CD4-positive, alpha-beta T cell treated with Interleukin-4 for 1 hour (primary cell): Measurements from ENCODE around the gene RNASE1.
"Not testable (repeated sequence)": the region's sequence is repeated elsewhere in the genome, so short reads cannot be mapped to it uniquely, and the experiment has no call there.

Source experiments
- DNase-seq, 2 donors: peaks; one replicate each; pipeline ENCODE4 v3.0.0-alpha.2; 2020 to 2022

Gene RNASE1

GRCh38 chr14:20802341-20803084, at the start of gene RNASE1:
RNASE1 (minus strand) TSS chr14:20802844; CDS start chr14:20802068, 776 bp downstream.
- DNase-seq = no peak

- no peak for DNase-seq
Observed at GRCh38 chr14:20848955-20849570, 46.4 kb upstream of the RNASE1 start.

- no peak for DNase-seq
Observed at GRCh38 chr14:20848316-20848954, 45.8 kb upstream of the RNASE1 start.

- DNase-seq = no peak
Observed at GRCh38 chr14:20846560-20846959, 43.9 kb upstream of the RNASE1 start.

- DNase-seq = no peak
Observed at GRCh38 chr14:20841096-20841495, 38.5 kb upstream of the RNASE1 start.

GRCh38 chr14:20837831-20838230, 35.2 kb upstream of the RNASE1 start:
- DNase-seq = no peak

GRCh38 chr14:20836668-20837338, 34.2 kb upstream of the RNASE1 start:
- no peak for DNase-seq

- no peak for DNase-seq
Observed at GRCh38 chr14:20834899-20835298, 32.3 kb upstream of the RNASE1 start.

- DNase-seq = no peak
Observed at GRCh38 chr14:20830831-20831230, 28.2 kb upstream of the RNASE1 start.

- DNase-seq = not testable (repeated sequence)
Observed at GRCh38 chr14:20828024-20828694, 25.5 kb upstream of the RNASE1 start.

- DNase-seq = no peak
Observed at GRCh38 chr14:20827326-20827725, 24.7 kb upstream of the RNASE1 start.

GRCh38 chr14:20826666-20827065, 24.0 kb upstream of the RNASE1 start:
- not testable (repeated sequence) for DNase-seq

GRCh38 chr14:20823859-20824258, 21.2 kb upstream of the RNASE1 start:
- DNase-seq = no peak

- peak in 1 of 2 donors; percentile 31 for DNase-seq
Observed at GRCh38 chr14:20821521-20822108, 19.0 kb upstream of the RNASE1 start.

- DNase-seq = no peak
Observed at GRCh38 chr14:20820063-20820904, 17.6 kb upstream of the RNASE1 start.

GRCh38 chr14:20818861-20819260, 16.2 kb upstream of the RNASE1 start:
- no peak for DNase-seq

GRCh38 chr14:20815946-20816345, 13.3 kb upstream of the RNASE1 start:
- DNase-seq = not testable (repeated sequence)

- DNase-seq = no peak
Observed at GRCh38 chr14:20811986-20812975, 9.6 kb upstream of the RNASE1 start.

GRCh38 chr14:20809917-20810316, 7.3 kb upstream of the RNASE1 start:
- no peak for DNase-seq

GRCh38 chr14:20808162-20808483, 5.5 kb upstream of the RNASE1 start:
- DNase-seq = no peak
